ENCODE data around the gene TSPAN18. TPM values are rescaled to one million over a fixed set of nuclear protein-coding genes. Genes with fewer than 3 reads are reported as not detected.

TSPAN18 gene
- total and polyA plus RNA-seq, 2 donors = 32.2 to 36.9 TPM

DNA sequence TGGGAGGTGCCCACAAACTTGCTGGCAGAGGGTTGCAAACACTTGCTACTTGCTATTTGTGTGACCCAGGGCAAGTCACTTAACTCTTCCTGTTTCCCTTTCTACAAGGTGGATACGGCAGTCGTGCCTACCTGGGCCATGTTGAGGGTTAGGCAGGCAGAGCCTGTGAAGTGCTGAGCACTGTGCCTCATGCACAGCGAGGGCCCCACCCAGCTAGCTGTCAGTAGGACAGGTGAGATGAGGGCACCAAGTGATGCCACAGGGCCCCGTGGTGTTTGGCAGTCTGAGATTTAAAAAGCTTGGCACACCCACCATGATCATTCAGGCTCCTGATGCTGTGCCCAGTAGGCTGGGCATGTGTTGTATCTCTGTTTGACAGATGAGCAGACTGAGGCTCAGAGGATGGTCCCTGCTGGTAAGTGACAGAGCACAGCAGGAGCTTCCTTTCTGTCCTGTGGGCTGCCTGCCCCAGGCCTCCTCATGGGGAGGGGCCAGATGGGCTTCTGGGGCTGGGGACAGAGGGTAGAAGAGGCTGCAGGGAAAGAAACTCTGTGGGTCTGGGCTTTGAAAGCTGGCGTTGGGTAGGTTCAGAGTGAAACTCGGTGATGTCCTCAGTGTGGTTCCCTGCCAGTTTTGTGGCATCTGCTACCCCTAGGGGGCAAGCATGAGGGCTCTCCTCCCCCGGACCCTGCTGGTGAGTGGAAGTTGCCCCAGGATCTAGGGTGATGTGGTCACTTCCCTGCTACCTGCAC is 59.3 kb downstream of the TSPAN18 start:
- DNase-seq (ENCODE audit: extremely low spot score) = no peak

GRCh38 chr11:44787070-44787469 is 60.3 kb downstream of the TSPAN18 start:
- H3K4me3 ChIP-seq (ENCODE audit: low read depth, low read length) = no peak overlapping the region
- no peak overlapping the region for H3K27ac ChIP-seq (ENCODE audit: low read depth)
- no peaks in the 10 kb centered on the region for H3K4me1 ChIP-seq (ENCODE audit: insufficient read depth)
- no peaks in the 10 kb centered on the region for H3K36me3 ChIP-seq (ENCODE audit: insufficient read depth)
- DNase-seq (ENCODE audit: extremely low spot score) = no peak
- WGBS = 80% methylated on average over 3 of the region's 3 CpGs

More for the DNA sequence above, 59.3 kb downstream of the TSPAN18 start:
- no peaks in the 10 kb centered on the region for H3K4me1 ChIP-seq (ENCODE audit: insufficient read depth)
- no peaks in the 10 kb centered on the region for H3K36me3 ChIP-seq (ENCODE audit: insufficient read depth)
- no peak overlapping the region for H3K4me3 ChIP-seq (ENCODE audit: low read depth, low read length)
- no peak overlapping the region for H3K27ac ChIP-seq (ENCODE audit: low read depth)
- WGBS = 62% methylated on average over 7 of the region's 7 CpGs

DNA sequence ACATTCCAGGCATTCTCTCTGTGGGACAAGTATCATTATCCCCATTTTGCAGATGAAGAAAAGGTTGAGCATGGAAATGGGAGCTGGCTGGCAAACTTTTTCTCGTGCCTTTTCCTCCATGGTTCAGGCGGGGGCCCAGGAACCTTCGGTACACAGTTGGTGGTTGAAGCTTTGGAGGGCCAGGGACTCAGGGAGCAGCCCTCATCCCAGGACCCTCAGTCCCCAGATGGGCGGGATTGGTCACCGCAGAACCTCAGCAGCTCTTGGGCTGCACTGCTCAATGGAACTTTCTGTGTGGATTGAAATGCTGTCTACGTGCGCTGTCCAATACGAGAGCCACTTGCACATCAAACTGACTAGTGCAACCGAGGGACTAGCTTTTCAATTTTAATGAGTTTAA is 61.2 kb downstream of the TSPAN18 start:
- DNase-seq (ENCODE audit: extremely low spot score) = no peak
- 93% methylated on average over 9 of the region's 9 CpGs for WGBS
- Histone ChIP-seq H3K4me3 (ENCODE audit: low read depth, low read length) (no peak overlapping the region), H3K4me1 (ENCODE audit: insufficient read depth) (no peaks in the 10 kb centered on the region), H3K27ac (ENCODE audit: low read depth) (no peak overlapping the region), H3K36me3 (ENCODE audit: insufficient read depth) (no peaks in the 10 kb centered on the region)

- Histone ChIP-seq H3K27ac (ENCODE audit: low read depth) (no peak overlapping the region), H3K4me1 (ENCODE audit: insufficient read depth) (no peaks in the 10 kb centered on the region), H3K4me3 (ENCODE audit: low read depth, low read length) (no peak overlapping the region), H3K36me3 (ENCODE audit: insufficient read depth) (no peaks in the 10 kb centered on the region)
- WGBS = 55% methylated on average over 18 of the region's 18 CpGs
- DNase-seq (ENCODE audit: extremely low spot score) = no peak
Measured at GRCh38 chr11:44788536-44789261, 61.9 kb downstream of the TSPAN18 start.

DNA sequence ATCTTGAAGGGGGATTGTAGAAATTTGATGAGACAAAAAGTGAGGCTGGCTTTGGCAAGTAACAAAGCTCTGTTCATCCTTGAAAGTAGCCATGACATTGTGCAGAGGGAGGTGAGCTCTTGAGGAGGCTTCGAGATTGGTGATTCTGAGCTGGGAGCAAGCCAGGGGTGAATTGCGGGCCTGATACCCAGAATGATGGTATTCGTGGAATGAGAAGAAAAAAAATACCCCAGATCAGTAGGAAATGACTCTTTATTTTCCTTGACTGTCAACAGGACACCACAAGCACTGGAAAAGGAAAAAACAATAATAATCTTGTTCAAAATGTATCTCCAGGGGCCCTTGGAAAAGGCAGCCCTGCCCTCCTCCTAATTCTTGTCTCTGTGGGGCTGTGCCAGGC is 62.7 kb downstream of the TSPAN18 start:
- DNase-seq (ENCODE audit: extremely low spot score) = no peak
- Histone ChIP-seq H3K4me3 (ENCODE audit: low read depth, low read length) (no peak overlapping the region), H3K36me3 (ENCODE audit: insufficient read depth) (no peaks in the 10 kb centered on the region), H3K27ac (ENCODE audit: low read depth) (no peak overlapping the region), H3K4me1 (ENCODE audit: insufficient read depth) (no peaks in the 10 kb centered on the region)
- 48% methylated on average over 3 of the region's 3 CpGs for WGBS

GRCh38 chr11:44790211-44790610 is 63.4 kb downstream of the TSPAN18 start:
- WGBS = 91% methylated on average over 10 of the region's 10 CpGs
- no peak for DNase-seq (ENCODE audit: extremely low spot score)
- Histone ChIP-seq H3K36me3 (ENCODE audit: insufficient read depth) (no peaks in the 10 kb centered on the region), H3K27ac (ENCODE audit: low read depth) (no peak overlapping the region), H3K4me1 (ENCODE audit: insufficient read depth) (no peaks in the 10 kb centered on the region), H3K4me3 (ENCODE audit: low read depth, low read length) (no peak overlapping the region)

DNA sequence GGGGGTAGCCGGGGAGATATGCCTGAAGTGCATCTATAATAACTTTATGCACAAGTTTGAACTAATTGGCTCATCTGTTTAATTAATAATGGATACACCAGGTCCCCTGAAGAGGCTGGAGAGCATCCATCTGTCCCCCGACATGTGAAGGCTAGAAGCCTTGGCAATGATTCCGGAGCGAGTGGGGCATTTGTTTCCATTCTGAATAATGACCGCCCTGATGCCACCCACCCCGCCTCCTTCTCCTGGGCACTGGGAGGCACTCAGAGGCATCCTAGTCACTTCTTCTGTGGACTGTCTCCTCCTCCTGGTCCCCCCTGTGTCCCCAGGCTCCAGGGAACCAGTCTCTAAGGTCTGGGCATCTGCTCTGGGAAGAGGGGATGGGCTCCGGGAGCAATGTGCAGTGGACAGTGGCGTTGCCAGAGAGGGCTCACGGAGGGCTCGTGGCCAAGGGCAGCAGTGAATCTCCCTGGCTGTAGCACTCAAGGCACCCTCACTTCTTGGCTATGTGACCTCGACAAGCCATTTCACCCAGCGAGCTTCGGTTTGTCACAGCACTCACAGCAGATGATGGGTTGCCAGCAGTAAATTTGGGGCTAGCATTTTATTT is 64.7 kb downstream of the TSPAN18 start:
- 74% methylated on average over 13 of the region's 13 CpGs for WGBS
- Histone ChIP-seq H3K4me3 (ENCODE audit: low read depth, low read length) (no peak overlapping the region), H3K36me3 (ENCODE audit: insufficient read depth) (no peaks in the 10 kb centered on the region), H3K4me1 (ENCODE audit: insufficient read depth) (no peaks in the 10 kb centered on the region), H3K27ac (ENCODE audit: low read depth) (no peak overlapping the region)
- DNase-seq (ENCODE audit: extremely low spot score) = no peak

GRCh38 chr11:44792171-44792570 is 65.4 kb downstream of the TSPAN18 start:
- Histone ChIP-seq H3K4me1 (ENCODE audit: insufficient read depth) (no peaks in the 10 kb centered on the region), H3K36me3 (ENCODE audit: insufficient read depth) (no peaks in the 10 kb centered on the region), H3K4me3 (ENCODE audit: low read depth, low read length) (no peak overlapping the region), H3K27ac (ENCODE audit: low read depth) (no peak overlapping the region)
- 88% methylated on average over 8 of the region's 8 CpGs for WGBS
- no peak for DNase-seq (ENCODE audit: extremely low spot score)

- WGBS = 40% methylated on average over 17 of the region's 17 CpGs
- Histone ChIP-seq H3K4me3 (ENCODE audit: low read depth, low read length) (no peak overlapping the region), H3K4me1 (ENCODE audit: insufficient read depth) (no peaks in the 10 kb centered on the region), H3K36me3 (ENCODE audit: insufficient read depth) (no peaks in the 10 kb centered on the region), H3K27ac (ENCODE audit: low read depth) (no peak overlapping the region)
- DNase-seq (ENCODE audit: extremely low spot score) = peak; percentile 70
Measured at GRCh38 chr11:44793350-44794090, 66.8 kb downstream of the TSPAN18 start.

DNA sequence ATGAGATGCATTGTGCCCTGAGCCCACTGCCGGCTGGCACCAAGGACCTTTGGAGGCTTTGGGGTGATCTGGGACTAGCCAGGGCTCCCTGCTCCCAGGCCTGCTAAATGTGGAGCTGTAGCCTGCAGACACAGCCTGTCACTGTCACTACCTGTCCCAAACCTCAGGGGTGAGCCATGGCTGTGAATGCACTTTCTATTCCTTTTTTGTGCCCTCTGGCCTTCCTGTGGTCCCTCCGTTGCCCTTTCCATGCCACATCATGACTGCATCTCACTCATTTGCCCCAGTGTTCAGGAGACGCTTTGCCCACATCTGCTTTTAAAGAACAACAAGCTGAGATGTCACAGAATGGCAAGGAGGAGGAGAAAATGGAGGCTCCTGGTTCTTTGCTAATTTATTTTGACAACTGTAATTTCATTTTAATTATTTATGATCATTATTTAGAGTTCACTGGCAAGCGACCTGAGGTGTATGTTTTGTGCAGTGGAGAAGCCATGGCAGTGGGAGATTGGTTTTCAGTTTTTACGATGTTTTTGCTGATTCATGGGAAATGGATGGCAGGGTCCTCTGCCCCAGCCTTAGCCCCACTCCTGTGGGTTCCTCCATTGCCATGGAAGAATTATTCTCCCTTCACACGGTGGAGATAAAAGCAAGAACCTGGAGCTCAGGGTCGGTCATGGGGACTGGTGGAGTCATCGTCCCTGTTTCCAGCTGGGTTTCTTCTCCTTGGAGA is 69.2 kb downstream of the TSPAN18 start:
- H3K4me1 ChIP-seq (ENCODE audit: insufficient read depth) = no peaks in the 10 kb centered on the region
- WGBS = 85% methylated on average over 8 of the region's 8 CpGs
- no peak for DNase-seq (ENCODE audit: extremely low spot score)
- no peak overlapping the region for H3K27ac ChIP-seq (ENCODE audit: low read depth)
- H3K4me3 ChIP-seq (ENCODE audit: low read depth, low read length) = no peak overlapping the region
- no peaks in the 10 kb centered on the region for H3K36me3 ChIP-seq (ENCODE audit: insufficient read depth)

DNA sequence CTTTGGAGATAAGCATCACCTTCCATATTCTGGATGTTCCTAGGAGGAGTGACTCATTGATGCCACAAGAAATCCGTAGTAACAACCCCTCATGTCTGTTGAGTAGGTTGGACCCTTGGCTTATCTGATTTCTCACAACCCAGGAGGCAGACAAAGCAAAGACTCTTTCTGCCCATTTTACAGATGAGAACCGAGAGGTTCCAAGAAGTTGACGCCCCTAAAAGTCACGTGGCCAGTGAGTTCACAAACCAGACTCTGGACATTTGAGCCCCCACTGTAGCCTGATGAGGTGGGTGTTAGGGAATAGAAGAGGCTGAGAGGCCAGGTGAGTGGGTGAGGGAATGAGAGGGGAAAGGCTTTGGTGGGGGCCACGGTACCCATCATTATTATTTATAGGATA is 70.3 kb downstream of the TSPAN18 start:
- Histone ChIP-seq H3K27ac (ENCODE audit: low read depth) (no peak overlapping the region), H3K4me3 (ENCODE audit: low read depth, low read length) (no peak overlapping the region), H3K36me3 (ENCODE audit: insufficient read depth) (no peaks in the 10 kb centered on the region), H3K4me1 (ENCODE audit: insufficient read depth) (no peaks in the 10 kb centered on the region)
- 73% methylated on average over 5 of the region's 5 CpGs for WGBS
- DNase-seq (ENCODE audit: extremely low spot score) = no peak

GRCh38 chr11:44797886-44798606 is 71.3 kb downstream of the TSPAN18 start:
- H3K4me1 ChIP-seq (ENCODE audit: insufficient read depth) = no peaks in the 10 kb centered on the region
- no peaks in the 10 kb centered on the region for H3K36me3 ChIP-seq (ENCODE audit: insufficient read depth)
- WGBS = 49% methylated on average over 8 of the region's 8 CpGs
- DNase-seq (ENCODE audit: extremely low spot score) = no peak
- no peak overlapping the region for H3K4me3 ChIP-seq (ENCODE audit: low read depth, low read length)
- H3K27ac ChIP-seq (ENCODE audit: low read depth) = no peak overlapping the region

DNA sequence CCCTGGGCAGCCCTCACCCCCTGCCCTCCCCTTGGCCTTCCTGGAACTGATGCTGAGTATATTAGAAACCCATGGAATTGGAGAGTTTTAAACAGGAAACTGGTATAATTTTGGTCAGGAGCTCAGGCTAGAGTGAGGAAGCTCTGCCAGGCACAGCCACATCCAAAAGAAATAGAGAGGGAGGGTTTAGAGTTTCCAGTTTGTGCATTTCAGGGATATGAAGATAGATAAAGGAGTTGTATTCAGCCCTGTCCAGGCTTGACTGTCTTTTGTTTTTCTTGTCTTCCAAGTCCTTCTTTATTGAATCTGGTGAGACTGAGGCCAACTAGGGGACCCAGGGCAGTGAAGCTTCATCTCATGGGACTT is 71.8 kb downstream of the TSPAN18 start:
- no peak overlapping the region for H3K27ac ChIP-seq (ENCODE audit: low read depth)
- H3K4me1 ChIP-seq (ENCODE audit: insufficient read depth) = no peaks in the 10 kb centered on the region

More for the DNA sequence above, 71.8 kb downstream of the TSPAN18 start:
- DNase-seq (ENCODE audit: extremely low spot score) = no peak
- Histone ChIP-seq H3K36me3 (ENCODE audit: insufficient read depth) (no peaks in the 10 kb centered on the region), H3K4me3 (ENCODE audit: low read depth, low read length) (no peak overlapping the region)
